Measurements from ENCODE around the gene HCN3. TPM values are rescaled to one million over a fixed set of nuclear protein-coding genes. Genes with fewer than 3 reads are reported as not detected.
"Not testable (repeated sequence)": the region's sequence is repeated elsewhere in the genome, so short reads cannot be mapped to it uniquely, and the experiment has no call there.

Gene HCN3
- total RNA-seq, 4 donors from 2014 or later = 0.18 to 1.5 (median 1.1) TPM

- H3K9me3 ChIP-seq = no peaks in the 10 kb centered on the region
- no peaks in the 10 kb centered on the region for H3K27me3 ChIP-seq
- in situ Hi-C loops (cut with MboI; ENCODE audit: low sequenced_read_pairs in 4 of 4) = loop anchor here in 1 of 4 donors (5.0 kb wide), 1 partner anchor 38 kb away; no protein-coding TSS in a partner anchor
- peak; percentile 97 to 98 for DNase-seq
- ATAC-seq = peak; percentile 96 to 97
- H3K27ac ChIP-seq = peak overlapping the region; percentile 80 to 94 (median 90)
- TF ChIP-seq POLR2A (IDR thresholded peaks at IDR 0.05) (peak; percentile 84 to 90), CTCF (IDR thresholded peaks at IDR 0.05 in 4 of 5, conservative IDR thresholded peaks at IDR 0.05 in 1 of 5) (peak; percentile 23 to 99 (median 77))
- peak overlapping the region; percentile 56 to 79 (median 70) for H3K4me3 ChIP-seq
- H3K4me1 ChIP-seq = peaks cover 25 to 26% of the 10 kb centered on the region in 2 donors
- intact Hi-C loops (cut with DNase I; ENCODE audit: low total_unique reads) = loop anchor here (2.0 to 5.0 kb wide), 2 partner anchors 37 to 64 kb away; partner anchors contain the start of genes FDPS, MTX1 and THBS3
- peaks cover 0 to 22% of the 10 kb centered on the region in 2 donors for H3K36me3 ChIP-seq
Observed at GRCh38 chr1:155244368-155245162, 32.7 kb upstream of the HCN3 start.

GRCh38 chr1:155245163-155245524 is 32.1 kb upstream of the HCN3 start:
- peak overlapping the region; percentile 56 to 79 (median 70) for H3K4me3 ChIP-seq
- H3K27me3 ChIP-seq = no peaks in the 10 kb centered on the region
- H3K27ac ChIP-seq = peak overlapping the region; percentile 80 to 94 (median 90)
- TF ChIP-seq CTCF (IDR thresholded peaks at IDR 0.05 in 4 of 5, conservative IDR thresholded peaks at IDR 0.05 in 1 of 5) = no peak
- no peak for TF ChIP-seq POLR2A (IDR thresholded peaks at IDR 0.05)
- DNase-seq (no peak), ATAC-seq (no peak)
- no peaks in the 10 kb centered on the region for H3K9me3 ChIP-seq
- intact Hi-C loops (cut with DNase I; ENCODE audit: low total_unique reads) = loop anchor here (2.0 kb wide), 1 partner anchor 64 kb away; the partner anchor contains the start of gene FDPS
- H3K36me3 ChIP-seq = peaks cover 0 to 22% of the 10 kb centered on the region in 2 donors
- in situ Hi-C loops (cut with MboI; ENCODE audit: low sequenced_read_pairs in 4 of 4) = loop anchor here in 1 of 4 donors (5.0 kb wide), 1 partner anchor 37 kb away; no protein-coding TSS in a partner anchor
- H3K4me1 ChIP-seq = peaks cover 25 to 26% of the 10 kb centered on the region in 2 donors

- in situ Hi-C loops (cut with MboI; ENCODE audit: low sequenced_read_pairs in 4 of 4) = loop anchor here in 1 of 4 donors (5.0 kb wide), 1 partner anchor 36 kb away; no protein-coding TSS in a partner anchor
- H3K27ac ChIP-seq; ATAC-seq; intact Hi-C loops (cut with DNase I; ENCODE audit: low total_unique reads); H3K9me3 ChIP-seq; DNase-seq; H3K4me3 ChIP-seq; H3K27me3 ChIP-seq: not testable (repeated sequence)
- Histone ChIP-seq H3K4me1 (peaks cover 18 to 21% of the 10 kb centered on the region in 2 donors), H3K36me3 (peaks cover 0 to 22% of the 10 kb centered on the region in 2 donors)
Observed at GRCh38 chr1:155246796-155247195, 30.5 kb upstream of the HCN3 start.

- H3K27ac ChIP-seq = no peak overlapping the region
- no peak for TF ChIP-seq CTCF (IDR thresholded peaks at IDR 0.05 in 4 of 5, conservative IDR thresholded peaks at IDR 0.05 in 1 of 5)
- no peak for TF ChIP-seq POLR2A (IDR thresholded peaks at IDR 0.05)
- DNase-seq (no peak), ATAC-seq (no peak)
- H3K4me3 ChIP-seq = no peak overlapping the region
- H3K9me3 ChIP-seq = no peaks in the 10 kb centered on the region
- H3K36me3 ChIP-seq = peaks cover 0 to 22% of the 10 kb centered on the region in 2 donors
- H3K4me1 ChIP-seq = peaks cover 17 to 21% of the 10 kb centered on the region in 2 donors
- in situ Hi-C loops (cut with MboI; ENCODE audit: low sequenced_read_pairs in 4 of 4) (loop anchor here in 1 of 4 donors (5.0 kb wide), 1 partner anchor 34 kb away; no protein-coding TSS in a partner anchor), intact Hi-C loops (cut with DNase I; ENCODE audit: low total_unique reads) (no loop called here)
- no peaks in the 10 kb centered on the region for H3K27me3 ChIP-seq
Observed at GRCh38 chr1:155247667-155248553, 29.4 kb upstream of the HCN3 start.
